Measurements from ENCODE around the gene LMBRD1. TPM values are rescaled to one million over a fixed set of nuclear protein-coding genes. Genes with fewer than 3 reads are reported as not detected.

Gene LMBRD1
- total and polyA plus RNA-seq, 2 experiments from 2014 or later, result 14.4 to 24.4 TPM

DNA sequence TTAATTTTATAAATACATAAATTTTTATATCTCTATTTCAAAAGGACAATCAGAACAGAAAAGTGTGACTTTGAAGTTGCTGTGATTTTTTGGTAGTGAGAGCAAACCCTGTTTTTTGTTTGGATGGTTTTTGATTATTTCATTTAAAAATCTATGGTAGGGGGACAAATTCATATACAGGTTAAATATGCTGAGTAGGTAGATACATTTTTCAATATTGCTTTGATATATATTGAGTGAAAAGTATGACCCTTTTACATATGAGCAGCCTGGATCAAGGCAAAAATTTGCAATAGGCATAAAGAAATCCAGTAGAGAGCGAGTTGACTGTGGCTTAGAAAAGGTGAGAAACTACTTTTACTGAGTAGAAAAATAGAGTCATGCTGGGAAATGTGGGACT, 132.3 kb downstream of the LMBRD1 start:
- Histone ChIP-seq H3K27me3 (no peaks in the 10 kb centered on the region), H3K4me1 (ENCODE audit: low read depth) (no peaks in the 10 kb centered on the region), H3K27ac (no peak overlapping the region), H3K9me3 (ENCODE audit: low read depth) (no peaks in the 10 kb centered on the region), H3K36me3 (no peaks in the 10 kb centered on the region), H3K4me3 (no peak overlapping the region)
- TF ChIP-seq, protein P1, sequence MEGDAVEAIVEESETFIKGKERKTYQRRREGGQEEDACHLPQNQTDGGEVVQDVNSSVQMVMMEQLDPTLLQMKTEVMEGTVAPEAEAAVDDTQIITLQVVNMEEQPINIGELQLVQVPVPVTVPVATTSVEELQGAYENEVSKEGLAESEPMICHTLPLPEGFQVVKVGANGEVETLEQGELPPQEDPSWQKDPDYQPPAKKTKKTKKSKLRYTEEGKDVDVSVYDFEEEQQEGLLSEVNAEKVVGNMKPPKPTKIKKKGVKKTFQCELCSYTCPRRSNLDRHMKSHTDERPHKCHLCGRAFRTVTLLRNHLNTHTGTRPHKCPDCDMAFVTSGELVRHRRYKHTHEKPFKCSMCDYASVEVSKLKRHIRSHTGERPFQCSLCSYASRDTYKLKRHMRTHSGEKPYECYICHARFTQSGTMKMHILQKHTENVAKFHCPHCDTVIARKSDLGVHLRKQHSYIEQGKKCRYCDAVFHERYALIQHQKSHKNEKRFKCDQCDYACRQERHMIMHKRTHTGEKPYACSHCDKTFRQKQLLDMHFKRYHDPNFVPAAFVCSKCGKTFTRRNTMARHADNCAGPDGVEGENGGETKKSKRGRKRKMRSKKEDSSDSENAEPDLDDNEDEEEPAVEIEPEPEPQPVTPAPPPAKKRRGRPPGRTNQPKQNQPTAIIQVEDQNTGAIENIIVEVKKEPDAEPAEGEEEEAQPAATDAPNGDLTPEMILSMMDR (IDR thresholded peaks at IDR 0.05; ENCODE audit: low read depth, low read length), result no peak
- DNase-seq (ENCODE audit: low read depth in 1 of 2, low spot score in 1 of 2), result no peak

DNA sequence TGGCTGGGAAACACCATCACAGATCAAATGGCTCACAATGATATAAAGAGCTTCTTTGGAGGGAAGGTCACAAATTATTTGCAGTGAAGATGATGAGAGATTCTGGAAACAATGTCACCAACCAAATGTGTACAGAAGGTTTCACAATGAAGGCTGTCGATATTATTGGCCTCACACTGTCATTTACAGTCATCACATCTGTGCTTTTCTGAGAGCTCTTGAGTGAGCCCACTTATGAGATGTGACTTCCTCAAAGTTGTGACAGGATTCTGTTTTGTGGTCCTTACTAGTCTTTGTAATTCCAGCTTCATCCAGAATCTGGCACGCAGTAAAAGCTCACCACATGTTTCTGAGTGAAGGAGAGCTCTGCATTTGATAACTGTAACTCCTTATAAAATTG, 133.6 kb downstream of the LMBRD1 start:
- no peaks in the 10 kb centered on the region for H3K9me3 ChIP-seq (ENCODE audit: low read depth)
- TF ChIP-seq, protein P1 (IDR thresholded peaks at IDR 0.05; ENCODE audit: low read depth, low read length), result no peak
- H3K36me3 ChIP-seq, result no peaks in the 10 kb centered on the region
- H3K27me3 ChIP-seq, result no peaks in the 10 kb centered on the region
- DNase-seq (ENCODE audit: low read depth in 1 of 2, low spot score in 1 of 2), result no peak
- no peak overlapping the region for H3K4me3 ChIP-seq
- H3K4me1 ChIP-seq (ENCODE audit: low read depth), result no peaks in the 10 kb centered on the region
- H3K27ac ChIP-seq, result no peak overlapping the region

DNA sequence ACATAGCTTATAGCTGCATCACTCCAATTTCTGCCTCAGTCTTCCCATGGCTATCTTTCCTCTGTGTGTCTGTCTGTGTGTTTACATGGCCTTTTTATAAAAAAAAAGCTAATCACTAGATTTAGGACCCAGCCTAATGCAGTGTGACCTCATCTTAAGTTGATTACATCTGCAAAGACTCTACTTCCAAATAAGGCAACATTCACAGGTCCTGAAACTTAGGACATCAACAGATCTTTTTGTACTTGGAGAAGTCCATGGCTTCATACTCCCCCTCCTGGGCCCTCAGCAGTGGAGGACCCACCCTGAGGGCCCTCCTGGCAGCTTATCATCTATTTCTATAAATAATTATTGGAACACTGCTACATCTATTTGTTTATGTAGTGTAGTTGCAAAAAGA, 146.1 kb downstream of the LMBRD1 start:
- no peaks in the 10 kb centered on the region for H3K36me3 ChIP-seq
- no peak overlapping the region for H3K4me3 ChIP-seq
- H3K4me1 ChIP-seq (ENCODE audit: low read depth), result no peaks in the 10 kb centered on the region
- TF ChIP-seq, protein P1 (IDR thresholded peaks at IDR 0.05; ENCODE audit: low read depth, low read length), result no peak
- no peaks in the 10 kb centered on the region for H3K9me3 ChIP-seq (ENCODE audit: low read depth)
- H3K27me3 ChIP-seq, result no peaks in the 10 kb centered on the region
- DNase-seq (ENCODE audit: low read depth in 1 of 2, low spot score in 1 of 2), result no peak
- no peak overlapping the region for H3K27ac ChIP-seq

DNA sequence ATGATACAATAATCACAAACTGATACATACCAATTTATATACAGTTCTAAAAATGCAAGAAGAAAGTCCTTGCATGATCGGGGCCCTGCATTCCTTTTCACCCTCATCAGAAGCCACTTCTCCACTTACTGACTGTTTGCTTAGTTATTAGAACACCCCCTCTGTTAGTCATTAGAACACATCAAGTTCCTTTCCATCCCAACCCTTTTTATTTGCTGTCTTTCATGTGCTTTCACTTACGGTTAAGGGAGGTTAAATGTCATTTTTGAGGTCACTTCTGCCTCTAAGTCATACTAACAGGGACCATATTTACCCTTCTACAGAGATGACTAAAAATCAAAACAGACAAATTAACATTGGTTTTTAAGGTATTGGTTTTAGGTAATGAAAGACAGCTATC, 149.1 kb downstream of the LMBRD1 start:
- no peak for DNase-seq (ENCODE audit: low read depth in 1 of 2, low spot score in 1 of 2)
- TF ChIP-seq, protein P1 (IDR thresholded peaks at IDR 0.05; ENCODE audit: low read depth, low read length), result no peak
- Histone ChIP-seq H3K4me1 (ENCODE audit: low read depth) (no peaks in the 10 kb centered on the region), H3K27ac (no peak overlapping the region), H3K36me3 (no peaks in the 10 kb centered on the region), H3K27me3 (no peaks in the 10 kb centered on the region), H3K4me3 (no peak overlapping the region), H3K9me3 (ENCODE audit: low read depth) (no peaks in the 10 kb centered on the region)

DNA sequence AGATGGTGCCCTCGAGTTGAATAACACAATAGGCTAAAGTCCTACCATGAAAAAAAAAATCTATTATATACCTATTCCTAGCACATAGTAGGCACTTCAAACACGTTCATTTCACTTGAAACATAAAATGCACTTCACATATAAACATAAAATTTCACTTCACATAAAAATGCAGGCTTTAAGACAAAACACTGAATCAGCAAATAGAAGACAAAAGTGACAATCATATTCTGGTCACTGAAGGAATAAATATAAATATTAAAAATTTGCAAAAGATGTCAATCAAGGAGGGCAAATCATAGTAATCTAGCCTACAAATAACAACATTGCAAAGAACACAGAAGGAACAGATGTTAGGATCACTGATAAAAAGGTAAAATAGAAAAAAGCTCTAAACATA, 153.1 kb downstream of the LMBRD1 start:
- no peak overlapping the region for H3K4me3 ChIP-seq
- no peaks in the 10 kb centered on the region for H3K4me1 ChIP-seq (ENCODE audit: low read depth)
- H3K9me3 ChIP-seq (ENCODE audit: low read depth), result no peaks in the 10 kb centered on the region
- TF ChIP-seq, protein P1 (IDR thresholded peaks at IDR 0.05; ENCODE audit: low read depth, low read length), result no peak
- no peak for DNase-seq (ENCODE audit: low read depth in 1 of 2, low spot score in 1 of 2)
- no peaks in the 10 kb centered on the region for H3K27me3 ChIP-seq
- no peaks in the 10 kb centered on the region for H3K36me3 ChIP-seq
- H3K27ac ChIP-seq, result no peak overlapping the region

DNA sequence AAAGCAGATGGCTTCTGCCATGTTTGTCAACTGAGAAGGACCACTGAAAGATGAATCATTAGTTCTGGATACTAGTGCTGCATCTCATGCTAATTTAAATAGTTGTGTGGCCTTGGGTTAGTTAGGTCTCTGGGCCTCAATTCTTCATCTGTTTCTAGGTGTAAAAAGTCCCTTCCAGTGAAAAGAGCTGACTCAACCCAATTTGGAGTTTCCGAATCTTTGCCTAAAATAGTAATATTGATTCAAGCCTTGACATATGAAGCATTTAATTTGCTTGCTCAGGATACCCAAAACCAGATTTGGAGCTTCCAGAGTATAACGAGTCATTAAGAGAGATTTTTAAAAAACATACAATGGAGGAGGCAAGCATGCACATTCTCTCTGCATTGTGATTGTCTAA, 163.9 kb downstream of the LMBRD1 start:
- TF ChIP-seq, protein P1 (IDR thresholded peaks at IDR 0.05; ENCODE audit: low read depth, low read length), result no peak
- no peak for DNase-seq (ENCODE audit: low read depth in 1 of 2, low spot score in 1 of 2)
- Histone ChIP-seq H3K27ac (no peak overlapping the region), H3K36me3 (no peaks in the 10 kb centered on the region), H3K4me1 (ENCODE audit: low read depth) (no peaks in the 10 kb centered on the region), H3K4me3 (no peak overlapping the region), H3K27me3 (no peaks in the 10 kb centered on the region), H3K9me3 (ENCODE audit: low read depth) (no peaks in the 10 kb centered on the region)

Data from cardiac muscle cell (in vitro differentiated cells and primary cell).